ENCODE data around the gene MDM2.

Gene MDM2

GRCh38 chr12:68831272-68831671, 23.3 kb downstream of the MDM2 start:
- H3K4me3 ChIP-seq (ENCODE audit: low read depth, low read length): no peak overlapping the region
- no peak for DNase-seq (ENCODE audit: low read depth)
- no peak for TF ChIP-seq CTCF (IDR thresholded peaks at IDR 0.05; ENCODE audit: control insufficient read depth, extremely low read depth, insufficient read depth)

GRCh38 chr12:68831751-68832503, 23.9 kb downstream of the MDM2 start:
- DNase-seq (ENCODE audit: low read depth): no peak
- TF ChIP-seq CTCF (IDR thresholded peaks at IDR 0.05; ENCODE audit: control insufficient read depth, extremely low read depth, insufficient read depth): no peak
- H3K4me3 ChIP-seq (ENCODE audit: low read depth, low read length): no peak overlapping the region

- H3K4me3 ChIP-seq (ENCODE audit: low read depth, low read length): no peak overlapping the region
- no peak for TF ChIP-seq CTCF (IDR thresholded peaks at IDR 0.05; ENCODE audit: control insufficient read depth, extremely low read depth, insufficient read depth)
- DNase-seq (ENCODE audit: low read depth): no peak
Observed at GRCh38 chr12:68832504-68832867, 24.5 kb downstream of the MDM2 start.

GRCh38 chr12:68833508-68833907, 25.5 kb downstream of the MDM2 start:
- DNase-seq (ENCODE audit: low read depth): no peak
- TF ChIP-seq CTCF (IDR thresholded peaks at IDR 0.05; ENCODE audit: control insufficient read depth, extremely low read depth, insufficient read depth): no peak
- H3K4me3 ChIP-seq (ENCODE audit: low read depth, low read length): no peak overlapping the region

- DNase-seq (ENCODE audit: low read depth): no peak
Observed at GRCh38 chr12:68835333-68835908, 27.4 kb downstream of the MDM2 start.

GRCh38 chr12:68837215-68837614, 29.2 kb downstream of the MDM2 start:
- H3K4me3 ChIP-seq (ENCODE audit: low read depth, low read length): no peak overlapping the region
- TF ChIP-seq CTCF (IDR thresholded peaks at IDR 0.05; ENCODE audit: control insufficient read depth, extremely low read depth, insufficient read depth): no peak
- DNase-seq (ENCODE audit: low read depth): no peak

More at GRCh38 chr12:68835333-68835908, 27.4 kb downstream of the MDM2 start:
- H3K4me3 ChIP-seq (ENCODE audit: low read depth, low read length): no peak overlapping the region
- no peak for TF ChIP-seq CTCF (IDR thresholded peaks at IDR 0.05; ENCODE audit: control insufficient read depth, extremely low read depth, insufficient read depth)

Measured in LNCaP clone FGC (cell line).